Cardiac fibroblast (primary cell): ENCODE measurements around the gene TLCD2.

ENCODE experiments used
- DNase-seq, 2 donors: peaks; one replicate each; pipeline versions ENCODE4 v3.0.0 to v3.0.0-alpha.2; 2010; ENCODE audit warnings: low read depth in 2 of 2
- H3K4me3 ChIP-seq, 2 donors: replicated peaks in 1 of 2; 1 replicate in 1 of 2; 2 replicates in 1 of 2; pipeline ENCODE4 v1.5.1; 2011; ENCODE audit warnings: low read depth in 2 of 2, low read length in 2 of 2, mild to moderate bottlenecking in 2 of 2, moderate library complexity in 1 of 2
- CTCF ChIP-seq: IDR thresholded peaks from one replicate; pipeline ENCODE4 v1.5.1; 2011; ENCODE audit warnings: low read depth, mild to moderate bottlenecking, low read length, inconsistent platforms

Gene TLCD2

GRCh38 chr17:1729966-1730325, 19.8 kb upstream of the TLCD2 start:
- DNase-seq, result no peak
- no peak overlapping the region for H3K4me3 ChIP-seq
- no peak for TF ChIP-seq CTCF

GRCh38 chr17:1727876-1728630, 17.9 kb upstream of the TLCD2 start:
- DNase-seq, result no peak

GRCh38 chr17:1727258-1727789, 17.1 kb upstream of the TLCD2 start:
- no peak overlapping the region for H3K4me3 ChIP-seq
- no peak for DNase-seq
- TF ChIP-seq CTCF, result no peak

More at GRCh38 chr17:1727876-1728630, 17.9 kb upstream of the TLCD2 start:
- no peak for TF ChIP-seq CTCF
- no peak overlapping the region for H3K4me3 ChIP-seq

- no peak overlapping the region for H3K4me3 ChIP-seq
- no peak for DNase-seq
- TF ChIP-seq CTCF, result no peak
Measured at GRCh38 chr17:1726626-1727257, 16.6 kb upstream of the TLCD2 start.

GRCh38 chr17:1725642-1726511, 15.7 kb upstream of the TLCD2 start:
- no peak for DNase-seq
- TF ChIP-seq CTCF, result no peak
- H3K4me3 ChIP-seq, result peak overlapping the region; percentile 56 to 58

GRCh38 chr17:1724869-1725641, 14.9 kb upstream of the TLCD2 start:
- peak overlapping the region; percentile 56 to 58 for H3K4me3 ChIP-seq
- DNase-seq, result no peak
- no peak for TF ChIP-seq CTCF
